GM19099 (cell line): ENCODE measurements around the gene COX6A1.

Source experiments
- POLR2A ChIP-seq: IDR thresholded peaks from 3 replicates; pipeline ENCODE4 v1.6.1; 2011; ENCODE audit warnings: low read depth; ENCODE audit not compliant: insufficient read length; ENCODE audit errors: extremely low read depth

The COX6A1 gene

DNA sequence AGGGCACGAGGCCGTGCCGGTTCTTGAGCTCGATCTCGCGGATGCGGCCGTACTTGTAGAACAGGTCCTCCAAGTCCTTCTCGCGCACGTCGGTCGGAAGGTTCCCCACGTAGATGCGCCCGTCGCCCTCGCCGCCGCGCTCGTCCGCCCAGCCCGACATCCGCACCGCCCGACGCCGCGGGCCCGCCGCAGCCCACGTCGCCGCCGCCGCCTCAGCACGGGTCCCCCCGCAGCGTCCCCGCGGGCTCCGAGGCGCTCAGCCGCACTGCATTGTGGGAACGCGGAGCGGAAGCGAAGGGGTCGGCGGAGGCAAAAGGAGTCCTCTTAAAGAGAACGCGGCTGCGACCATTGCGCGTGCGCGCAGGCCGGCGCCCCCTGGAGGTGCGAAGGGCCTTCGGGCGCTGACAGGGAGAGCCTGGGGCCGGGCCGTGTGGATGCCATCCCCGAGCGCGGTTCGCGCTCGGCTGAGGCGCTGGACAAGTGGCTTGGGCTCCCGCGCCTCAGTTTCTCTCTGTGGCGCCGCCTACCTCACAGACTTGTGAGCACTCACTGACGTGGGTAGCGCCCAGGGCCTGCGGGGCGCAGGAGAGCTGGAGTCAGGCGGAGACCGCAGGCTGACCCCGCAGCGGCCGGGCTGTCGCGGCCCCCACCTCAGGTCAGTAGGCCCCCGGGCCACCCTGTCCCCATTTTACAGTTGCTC, 31.7 kb downstream of the COX6A1 start, which contains the start of gene SRSF9:
Gene SRSF9, minus strand, starts transcription at position 299 of the 700 bp plus-strand sequence. Its CDS starts 139 bp downstream, at position 160.
- TF ChIP-seq POLR2A, result peak; percentile 93

DNA sequence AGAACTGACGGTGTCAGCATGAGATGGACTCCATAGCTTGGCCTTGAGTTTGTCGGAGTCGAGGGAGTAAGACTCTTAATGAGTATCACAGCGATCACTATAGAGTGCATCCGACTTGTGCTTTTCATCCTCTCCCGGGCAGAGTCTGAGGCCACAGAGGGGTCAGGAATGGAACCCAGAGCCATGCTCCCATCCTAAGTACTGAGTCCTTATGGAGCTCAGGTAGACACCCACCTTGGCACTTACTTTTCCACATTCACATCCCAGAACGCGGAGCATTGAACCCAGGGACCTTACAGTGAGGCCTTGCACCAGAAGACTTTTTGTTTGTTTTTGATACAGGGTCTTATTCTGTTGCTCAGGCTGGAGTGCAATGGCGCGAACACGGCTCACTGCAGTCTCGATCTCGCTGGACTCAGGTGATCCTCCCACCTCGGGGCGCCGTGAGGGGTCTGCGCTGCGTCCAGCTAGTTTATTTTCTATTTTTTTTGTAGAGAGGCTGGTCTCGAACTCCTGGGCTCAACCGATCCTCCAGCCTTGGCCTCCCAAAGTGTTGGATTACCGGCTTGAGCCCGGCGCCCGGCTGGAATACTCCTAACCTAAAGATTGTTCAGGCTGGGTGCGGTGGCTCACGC, 32.4 kb downstream of the COX6A1 start:
- TF ChIP-seq POLR2A, result no peak

DNA sequence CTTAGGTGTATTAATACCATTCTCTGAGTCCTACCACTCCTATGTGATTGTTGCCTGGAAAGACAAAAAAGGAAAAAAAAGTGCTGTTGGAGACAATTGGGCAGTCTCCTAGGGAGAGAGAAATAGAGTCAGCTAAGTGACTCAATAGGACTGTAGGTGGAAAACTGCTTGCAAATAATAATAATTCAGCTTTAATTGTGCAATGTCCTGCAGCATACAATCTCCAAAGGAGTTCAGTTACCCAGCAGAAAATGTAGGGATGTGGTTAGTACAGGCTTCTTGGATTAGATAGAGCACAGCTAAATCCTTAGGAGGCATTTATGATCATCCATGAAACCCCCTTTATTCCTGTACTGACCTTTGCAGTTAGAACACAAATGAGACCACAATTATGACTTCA, 34.6 kb downstream of the COX6A1 start:
- no peak for TF ChIP-seq POLR2A

GRCh38 chr12:120473807-120474615, 36.1 kb downstream of the COX6A1 start:
- TF ChIP-seq POLR2A, result no peak

GRCh38 chr12:120474616-120474960, 36.7 kb downstream of the COX6A1 start:
- no peak for TF ChIP-seq POLR2A

GRCh38 chr12:120475643-120476042, 37.7 kb downstream of the COX6A1 start:
- TF ChIP-seq POLR2A, result no peak

DNA sequence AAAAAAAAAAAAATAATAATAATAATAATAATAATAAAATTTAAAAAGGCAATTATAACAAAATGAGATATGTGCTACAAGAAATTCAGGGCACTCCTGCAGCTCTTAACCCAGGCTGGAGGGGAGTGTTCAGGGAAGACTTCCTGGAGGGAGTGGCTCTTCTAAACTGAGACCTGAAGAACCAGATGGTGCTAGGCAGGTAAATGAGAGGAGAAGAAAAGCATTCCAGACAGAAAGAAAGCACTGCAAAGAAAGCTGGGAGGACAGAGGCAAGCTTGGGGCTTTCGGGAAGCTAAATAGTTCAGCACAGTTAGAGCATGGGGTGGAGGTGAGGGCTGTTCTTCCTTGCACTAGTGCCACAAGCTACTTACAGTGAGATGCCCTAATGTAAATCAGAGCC, 41.5 kb downstream of the COX6A1 start:
- TF ChIP-seq POLR2A, result no peak

GRCh38 chr12:120480211-120480610, 42.3 kb downstream of the COX6A1 start:
- no peak for TF ChIP-seq POLR2A

DNA sequence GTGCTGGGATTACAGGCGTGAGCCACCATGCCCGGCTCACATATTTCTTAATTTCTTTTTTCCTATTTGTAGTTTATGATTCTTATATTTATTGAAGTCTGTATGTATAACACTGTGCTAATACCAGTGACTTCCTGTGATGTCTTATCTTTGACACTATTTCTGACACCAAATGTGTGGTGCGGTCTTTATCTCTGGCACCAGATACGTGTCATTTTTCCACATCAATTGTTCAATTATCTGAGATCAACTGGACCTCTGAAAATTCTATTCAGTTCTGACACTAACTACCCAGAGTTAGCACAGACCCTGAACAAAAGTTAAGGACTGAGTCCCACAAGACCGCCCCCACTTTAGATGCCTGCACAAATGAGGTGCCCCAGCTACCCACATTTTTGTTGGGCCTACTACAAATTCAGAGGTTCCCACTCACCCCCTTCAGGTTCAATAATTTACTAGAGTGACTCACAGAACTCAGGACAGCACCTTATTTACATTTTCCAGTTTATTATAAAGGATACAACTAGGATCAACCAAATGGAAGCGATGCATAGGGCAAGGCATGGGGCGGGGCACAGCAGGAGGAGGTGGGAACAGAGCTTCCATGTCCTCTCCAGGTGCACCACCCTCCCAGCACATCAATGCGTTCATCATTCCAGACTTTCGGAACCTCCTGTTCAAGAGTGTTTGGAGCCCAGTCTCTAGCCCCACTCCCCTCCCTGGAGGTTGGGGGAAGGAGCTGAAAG, 43.3 kb downstream of the COX6A1 start:
- no peak for TF ChIP-seq POLR2A

DNA sequence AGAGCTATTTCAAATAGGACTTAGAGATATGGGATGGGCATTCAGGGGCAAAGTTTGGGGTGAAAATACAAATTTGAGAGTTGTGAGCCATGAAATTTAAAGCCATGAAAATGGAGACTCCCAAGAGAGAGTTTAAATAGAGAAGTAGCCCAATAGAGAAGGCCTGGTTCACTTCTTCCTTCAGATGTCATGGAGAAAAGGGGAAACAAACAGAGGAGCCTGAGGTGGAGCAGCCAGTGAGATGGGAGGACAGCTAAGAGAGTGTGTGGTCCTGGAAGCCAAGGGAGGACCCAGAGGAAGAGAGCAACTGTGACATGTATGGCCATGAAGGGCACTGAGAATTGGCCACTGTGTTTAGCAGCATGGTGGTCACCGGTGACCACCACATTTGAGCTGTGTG, 45.7 kb downstream of the COX6A1 start:
- TF ChIP-seq POLR2A, result no peak

DNA sequence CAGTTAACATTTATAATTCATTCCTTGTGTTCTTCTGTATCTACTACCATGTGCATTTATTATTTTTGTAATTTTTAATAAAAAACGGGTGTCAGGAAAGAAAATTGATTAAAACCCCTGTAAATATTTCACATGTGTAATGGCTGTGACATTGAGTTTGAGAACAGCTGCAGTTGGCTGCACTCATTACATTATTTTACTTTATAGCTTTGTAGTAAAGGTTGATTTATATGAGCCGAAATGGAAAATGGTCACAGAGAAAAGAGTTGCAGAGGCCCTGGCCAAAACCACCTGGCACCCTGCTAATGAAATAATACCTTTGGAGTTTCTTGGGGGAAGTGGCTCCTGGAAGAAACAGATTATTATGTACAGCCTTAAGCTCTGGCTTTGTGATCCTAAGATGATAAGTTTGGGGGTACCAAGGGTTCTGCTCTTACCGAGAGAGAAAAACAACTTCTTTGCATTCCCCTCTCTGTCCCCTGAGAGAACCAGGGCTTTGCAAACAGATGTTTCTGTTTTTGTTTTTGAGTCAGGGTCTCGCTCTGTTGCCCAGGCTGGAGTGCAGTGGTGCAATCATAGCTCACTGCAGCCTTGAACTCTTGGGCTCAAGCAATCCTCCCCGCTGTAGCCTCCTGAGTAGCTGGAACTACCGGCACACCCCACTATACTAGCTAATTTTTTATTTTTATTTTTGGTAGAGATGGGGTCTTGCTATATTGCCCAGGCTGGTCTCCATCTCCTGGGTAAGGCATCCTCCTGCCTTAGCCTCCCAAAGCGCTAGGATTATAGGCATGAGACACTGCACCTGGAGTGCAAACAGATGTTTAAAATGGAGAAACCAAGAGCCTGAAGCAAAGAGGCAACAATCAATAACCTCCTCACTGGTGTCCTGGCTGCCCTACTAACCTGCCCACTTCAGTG, 48.3 kb downstream of the COX6A1 start:
- no peak for TF ChIP-seq POLR2A

GRCh38 chr12:120488057-120488640, 50.2 kb downstream of the COX6A1 start:
- TF ChIP-seq POLR2A, result no peak

DNA sequence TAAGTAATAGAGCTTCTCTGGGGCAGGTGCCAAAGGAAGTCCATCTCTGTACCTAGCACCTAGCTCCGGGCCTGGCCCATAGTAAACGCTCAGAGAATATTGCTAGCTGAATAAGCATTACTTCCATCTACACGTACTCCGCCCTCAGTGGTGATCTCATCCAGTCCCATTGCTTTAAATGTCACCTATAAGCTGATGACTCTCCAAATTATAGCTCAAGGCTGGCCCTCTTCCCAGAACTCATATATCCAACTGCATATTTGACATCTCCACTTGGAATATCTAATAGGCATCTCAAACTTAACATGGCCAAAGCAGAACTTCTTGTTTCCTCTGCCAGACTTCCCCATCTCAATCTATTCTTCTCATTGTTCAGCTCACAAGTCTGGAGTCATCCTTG, 51.1 kb downstream of the COX6A1 start:
- TF ChIP-seq POLR2A, result no peak

DNA sequence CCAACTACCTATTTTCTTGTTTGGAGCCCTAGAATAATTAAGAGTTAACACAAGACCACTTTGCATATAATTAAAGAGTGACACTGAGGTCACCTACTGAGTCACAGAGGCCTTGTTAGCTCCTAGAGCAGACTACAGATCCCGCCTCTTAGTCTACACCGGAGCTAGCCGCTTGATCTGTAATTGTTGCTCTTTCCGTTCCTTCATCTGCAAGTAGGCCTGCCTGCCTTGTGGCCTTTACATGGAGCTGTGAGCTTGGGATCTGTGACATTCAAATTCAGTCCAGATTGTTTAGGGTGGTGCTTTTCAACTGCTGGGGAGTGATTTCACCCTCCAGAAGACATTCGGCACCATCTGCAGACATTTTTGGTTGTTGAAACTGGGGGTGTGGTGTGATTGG, 52.4 kb downstream of the COX6A1 start:
- TF ChIP-seq POLR2A, result no peak
